Measurements from ENCODE around the gene PPIF.

- TF ChIP-seq CTCF (conservative IDR thresholded peaks at IDR 0.05 in 1 of 2, IDR thresholded peaks at IDR 0.05 in 1 of 2; ENCODE audit: extremely low read depth in 1 of 2, insufficient read depth in 1 of 2, low read depth in 1 of 2, low read length in 2 of 2) (no peak), EZH2 (IDR thresholded peaks at IDR 0.05; ENCODE audit: borderline replicate concordance, low read length) (no peak)
Measured at GRCh38 chr10:79352035-79352877, 5.0 kb downstream of the PPIF start.
